SK-N-SH treated with all-trans-retinoic acid at 6 μM for 48 hours (cell line): Measurements from ENCODE around the gene FAM25A.
"Not testable (repeated sequence)": the region's sequence is repeated elsewhere in the genome, so short reads cannot be mapped to it uniquely, and the experiment has no call there.

Experiments
- ARNTL ChIP-seq: fragments of 450-650 bp; formaldehyde crosslinking; IDR thresholded peaks from 2 replicates; pipeline ENCODE4 v1.5.0; 2020; ENCODE audit warnings: low read depth, mild to moderate bottlenecking, moderate library complexity, borderline replicate concordance
- CREB5 ChIP-seq: fragments of 250-450 bp; sonication (Bioruptor Pico); IDR thresholded peaks from 2 replicates; pipeline ENCODE4 v1.5.1; 2020; ENCODE audit warnings: low read depth, mild to moderate bottlenecking, moderate library complexity
- CSDC2 ChIP-seq: fragments of 250-450 bp; sonication (Bioruptor Pico); IDR thresholded peaks from 2 replicates; pipeline ENCODE4 v1.5.0; 2020; ENCODE audit warnings: mild to moderate bottlenecking, moderate library complexity
- CSRNP3 ChIP-seq: fragments of 250-450 bp; sonication (Bioruptor Pico); IDR thresholded peaks from 2 replicates; pipeline ENCODE4 v1.5.1; 2021; ENCODE audit warnings: mild to moderate bottlenecking, moderate library complexity
- ISL1 ChIP-seq: fragments of 250-450 bp; sonication (Bioruptor Pico); IDR thresholded peaks from 2 replicates; pipeline ENCODE4 v2.1.2; 2022; ENCODE audit warnings: mild to moderate bottlenecking, moderate library complexity
- PATZ1 ChIP-seq: fragments of 250-450 bp; sonication (Bioruptor Pico); IDR thresholded peaks from 2 replicates; pipeline ENCODE4 v1.8.0; 2020; ENCODE audit warnings: mild to moderate bottlenecking, moderate library complexity, borderline replicate concordance
- RARB ChIP-seq: fragments of 250-450 bp; sonication (Bioruptor Pico); IDR thresholded peaks from 2 replicates; pipeline ENCODE4 v1.8.0; 2021; ENCODE audit warnings: mild to moderate bottlenecking, moderate library complexity
- TOX ChIP-seq: fragments of 250-450 bp; sonication (Bioruptor Pico); IDR thresholded peaks from 2 replicates; pipeline ENCODE4 v1.8.0; 2021; ENCODE audit warnings: mild to moderate bottlenecking, moderate library complexity, borderline replicate concordance
- ZFP3 ChIP-seq: fragments of 250-450 bp; sonication (Bioruptor Pico); IDR thresholded peaks from 2 replicates; pipeline ENCODE4 v1.5.0; 2020; ENCODE audit warnings: mild to moderate bottlenecking, moderate library complexity
- ZFP30 ChIP-seq: fragments of 450-650 bp; formaldehyde crosslinking; IDR thresholded peaks from 2 replicates; pipeline ENCODE4 v1.5.0; 2022; ENCODE audit warnings: mild to moderate bottlenecking, moderate library complexity
- ZNF70 ChIP-seq: fragments of 450-650 bp; formaldehyde crosslinking; IDR thresholded peaks from 2 replicates; pipeline ENCODE4 v1.5.0; 2020; ENCODE audit warnings: mild to moderate bottlenecking, moderate library complexity

GRCh38 chr10:87014986-87015716, 4.9 kb upstream of the FAM25A start:
- not testable (repeated sequence) for TF ChIP-seq ISL1 (CRISPR knock-in tag); PATZ1; CSRNP3 (CRISPR knock-in tag); ZFP30 (CRISPR knock-in tag); RARB (CRISPR knock-in tag); CSDC2 (CRISPR knock-in tag); CREB5 (CRISPR knock-in tag); ARNTL (CRISPR knock-in tag); ZFP3; ZNF70 (CRISPR knock-in tag); TOX
